Ramos (cell line): Measurements from ENCODE around the gene GUCY2C.

ENCODE experiments used
- in situ Hi-C: fragments of 300-500 bp; cut with MboI; formaldehyde crosslinking; loops from one replicate; pipeline ENCODE4 v1.14.3; 2022; ENCODE audit warnings: low sequenced_read_pairs; ENCODE audit not compliant: unreplicated experiment

The GUCY2C gene

DNA sequence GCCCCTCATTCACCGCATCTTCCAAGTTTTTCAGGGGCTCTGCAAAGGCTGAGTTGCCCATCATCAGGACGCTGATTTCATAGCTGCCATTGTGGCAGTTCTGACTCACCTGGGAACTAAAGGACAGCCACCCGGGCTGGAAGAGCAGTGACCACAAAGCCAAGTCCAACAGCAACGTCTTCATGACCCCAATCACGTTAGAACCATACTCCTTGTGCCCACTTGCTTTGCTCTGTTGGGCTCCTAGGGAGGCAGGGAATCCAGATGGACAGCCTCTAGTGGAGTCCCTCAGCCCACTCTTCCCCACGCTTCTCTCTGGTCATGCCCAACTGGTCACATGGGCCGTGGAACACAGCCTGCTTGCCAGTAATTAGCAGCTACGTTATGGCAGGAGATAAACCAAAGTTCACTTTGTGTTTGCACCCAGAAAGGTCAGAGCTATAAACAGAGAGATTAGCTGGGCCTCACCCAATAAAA is at the start of gene GUCY2C:
TSS of gene GUCY2C (minus strand) at position 335 of the 477 bp plus-strand sequence. CDS start at position 184, 151 bp downstream.
- in situ Hi-C loops = no loop called here

DNA sequence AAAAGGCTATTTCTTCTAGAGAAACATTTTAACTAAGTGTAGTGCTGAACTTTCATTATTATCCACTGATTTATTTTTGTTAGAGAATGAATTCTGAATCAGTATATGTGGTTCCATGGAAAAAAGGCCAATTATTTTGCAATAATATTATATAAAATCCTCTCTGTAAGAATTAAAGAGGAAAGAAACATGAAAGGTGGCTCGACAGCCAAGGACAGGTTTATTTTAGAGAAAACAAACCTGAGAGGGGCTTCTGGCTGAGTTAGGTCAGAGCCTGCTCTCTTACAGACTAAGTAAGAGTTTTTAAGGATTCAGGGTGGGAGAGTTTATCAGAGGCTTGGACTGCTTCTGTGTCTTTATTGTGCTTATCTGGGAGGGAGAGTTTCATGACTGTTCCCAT is 46.7 kb upstream of the GUCY2C start:
- in situ Hi-C loops = loop anchor here (25.0 kb wide), 1 partner anchor 519 kb away; no protein-coding TSS in a partner anchor

DNA sequence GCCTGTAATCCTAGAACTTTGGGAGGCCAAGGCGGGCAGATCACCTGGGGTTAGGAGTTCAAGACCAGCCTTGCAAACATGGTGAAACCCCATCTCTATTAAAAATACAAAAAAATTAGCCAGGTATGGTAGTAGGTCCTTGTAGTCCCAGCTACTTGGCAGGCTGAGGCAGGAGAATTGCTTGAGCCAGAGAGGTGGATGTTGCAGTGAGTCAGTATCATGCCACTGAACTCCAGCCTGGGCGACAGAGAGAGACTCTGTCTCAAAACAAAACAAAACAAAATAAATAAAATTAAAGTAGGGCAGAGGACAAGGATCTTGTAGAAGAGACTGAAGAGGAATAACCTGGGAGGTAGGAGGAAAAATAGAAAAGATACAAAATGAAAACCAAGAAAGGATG is 45.5 kb upstream of the GUCY2C start:
- in situ Hi-C loops = loop anchor here (25.0 kb wide), 1 partner anchor 520 kb away; no protein-coding TSS in a partner anchor

DNA sequence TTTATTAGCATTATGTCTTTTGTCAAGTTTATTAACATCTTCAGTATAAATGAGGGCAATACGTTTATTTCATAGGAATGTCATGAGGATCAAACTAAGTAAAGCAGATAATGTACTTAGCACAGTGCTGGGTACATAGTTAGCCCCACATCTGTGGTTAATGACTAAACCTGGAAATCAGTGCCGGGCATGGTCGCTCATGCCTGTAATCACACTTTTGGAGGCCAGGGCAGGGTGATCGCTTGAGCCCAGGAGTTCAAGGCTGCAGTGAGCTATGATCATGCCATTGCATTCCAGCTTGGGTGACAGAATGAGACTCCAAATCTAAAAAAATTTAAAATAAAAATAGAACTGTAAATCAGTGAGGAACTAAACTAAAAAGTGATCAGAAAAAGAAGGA is 44.8 kb upstream of the GUCY2C start:
- in situ Hi-C loops = loop anchor here (25.0 kb wide), 1 partner anchor 521 kb away; no protein-coding TSS in a partner anchor

DNA sequence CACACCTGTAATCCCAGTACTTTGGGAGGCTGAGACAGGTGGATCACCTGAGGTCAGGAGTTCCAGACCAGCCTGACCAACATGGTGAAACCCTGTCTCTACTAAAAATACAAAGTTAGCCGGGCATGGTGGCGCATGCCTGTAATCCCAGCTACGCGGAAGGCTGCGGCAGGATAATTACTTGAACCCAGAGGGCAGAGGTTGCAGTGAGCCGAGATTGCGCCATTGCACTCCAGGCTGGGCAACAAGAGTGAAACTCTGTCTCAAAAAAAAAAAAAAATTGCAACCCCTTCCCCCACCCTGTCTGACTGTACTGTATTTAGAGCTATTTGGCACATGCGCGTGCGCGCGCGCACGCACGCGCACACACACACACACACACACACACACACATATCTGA is 40.0 kb upstream of the GUCY2C start:
- in situ Hi-C loops = loop anchor here (25.0 kb wide), 1 partner anchor 526 kb away; no protein-coding TSS in a partner anchor

DNA sequence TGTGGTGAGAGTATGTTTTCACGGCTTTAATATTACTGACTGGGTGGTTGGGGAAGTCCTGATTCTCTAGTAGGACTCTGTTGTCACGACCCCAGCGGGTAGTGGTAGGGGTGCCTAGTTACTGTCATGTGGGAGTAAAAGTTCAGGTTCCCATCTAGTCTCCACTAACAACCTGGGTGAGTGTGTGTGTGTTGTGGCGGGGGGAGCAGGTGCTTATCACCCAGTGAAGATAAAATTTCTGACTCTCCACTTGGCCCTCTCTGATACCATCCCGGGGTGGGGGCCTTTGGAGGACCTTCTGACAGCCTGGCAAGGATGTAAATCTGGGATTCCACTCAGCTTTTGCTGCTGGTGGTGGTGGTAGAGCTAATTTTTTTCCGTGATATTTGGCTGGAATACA is 35.4 kb upstream of the GUCY2C start:
- in situ Hi-C loops = loop anchor here (25.0 kb wide), 1 partner anchor 530 kb away; no protein-coding TSS in a partner anchor

DNA sequence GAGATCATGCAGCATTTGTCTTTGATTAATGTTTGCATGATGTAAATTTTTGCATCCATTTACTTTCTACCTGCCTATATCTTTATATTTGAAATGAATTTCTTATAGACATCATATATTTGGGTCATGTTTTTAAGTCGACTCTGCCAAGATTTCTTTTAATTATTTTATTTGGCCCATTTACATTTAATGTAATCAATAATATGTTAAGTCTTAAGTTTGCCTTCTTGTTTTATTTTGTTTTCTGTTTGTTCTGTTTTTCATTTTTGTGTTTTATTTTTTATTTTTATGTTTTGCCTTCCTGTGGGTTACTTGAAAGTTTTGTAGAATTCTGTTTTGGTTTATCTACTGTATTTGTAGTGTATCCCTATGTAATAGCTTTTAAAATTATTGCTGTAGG is 33.2 kb upstream of the GUCY2C start:
- in situ Hi-C loops = loop anchor here (25.0 kb wide), 1 partner anchor 533 kb away; no protein-coding TSS in a partner anchor

DNA sequence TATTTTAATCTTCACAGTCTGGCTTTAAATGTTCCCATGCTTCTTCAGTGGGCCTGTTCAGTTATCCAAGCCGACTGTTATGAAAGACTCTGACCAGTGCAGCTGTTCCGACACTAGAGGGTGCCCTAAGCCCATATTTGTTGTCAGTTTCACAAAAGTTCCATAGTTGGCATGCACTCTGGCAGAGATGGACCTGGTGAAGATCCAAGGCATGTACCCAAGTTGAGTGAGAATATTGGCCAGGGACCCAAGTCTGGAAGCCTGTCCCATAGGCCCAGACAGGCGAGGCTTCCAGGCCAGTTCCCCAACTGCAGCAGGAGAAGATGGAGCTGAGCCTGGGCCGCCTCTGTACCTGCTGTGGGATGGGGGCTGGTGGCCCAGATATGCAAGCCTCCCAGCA is 27.4 kb upstream of the GUCY2C start:
- in situ Hi-C loops = loop anchor here (25.0 kb wide), 1 partner anchor 789 kb away; no protein-coding TSS in a partner anchor

DNA sequence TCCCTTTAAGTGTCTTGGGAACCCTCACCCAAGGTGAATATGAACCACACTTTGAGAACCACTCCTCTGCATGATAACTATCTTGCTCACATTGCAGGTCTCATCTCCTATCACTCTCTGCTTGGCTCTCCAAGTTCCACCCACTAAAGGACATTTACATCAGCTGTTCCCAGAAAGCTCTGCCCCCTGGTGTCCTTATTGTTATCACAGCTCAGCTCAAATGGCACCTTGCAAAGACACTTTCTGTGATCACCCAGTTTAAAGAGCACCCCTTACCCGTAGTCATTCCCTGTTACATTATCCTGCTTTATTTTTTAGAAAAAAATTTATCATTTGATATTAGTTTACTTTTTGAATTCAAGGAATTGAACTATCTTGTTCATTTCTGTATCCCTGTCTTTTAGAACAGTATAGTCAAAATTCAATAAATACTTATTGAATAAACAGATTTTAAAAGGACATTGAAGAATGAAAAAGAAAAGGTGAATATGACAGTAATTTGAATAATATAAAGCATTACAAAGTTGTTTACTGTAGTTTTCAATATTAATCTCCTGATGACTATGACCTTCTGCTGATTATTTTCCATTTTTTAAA is 20.5 kb upstream of the GUCY2C start:
- in situ Hi-C loops = loop anchor here (10.0 to 25.0 kb wide), 2 partner anchors 82 to 795 kb away; no protein-coding TSS in a partner anchor

DNA sequence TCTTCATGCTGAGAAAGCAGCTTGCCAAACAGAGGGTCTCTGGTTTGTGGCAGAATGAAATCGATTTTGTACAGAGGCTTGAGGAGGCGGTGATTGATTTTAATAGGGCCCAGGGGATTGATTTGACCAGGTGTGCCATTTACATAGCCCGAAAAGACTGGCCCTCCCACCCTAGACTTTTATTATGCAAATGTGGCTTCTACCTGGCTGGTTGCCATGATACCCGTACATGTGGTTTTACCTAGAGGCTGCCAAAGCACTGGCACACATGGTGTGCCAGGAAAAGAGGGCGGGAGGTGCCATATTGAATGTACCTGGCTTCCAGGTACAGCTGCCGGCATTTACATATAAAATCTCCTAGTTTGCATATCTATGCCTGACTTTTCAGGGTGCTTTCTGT is 18.0 kb upstream of the GUCY2C start:
- in situ Hi-C loops = loop anchor here (10.0 to 25.0 kb wide), 2 partner anchors 80 to 798 kb away; no protein-coding TSS in a partner anchor

DNA sequence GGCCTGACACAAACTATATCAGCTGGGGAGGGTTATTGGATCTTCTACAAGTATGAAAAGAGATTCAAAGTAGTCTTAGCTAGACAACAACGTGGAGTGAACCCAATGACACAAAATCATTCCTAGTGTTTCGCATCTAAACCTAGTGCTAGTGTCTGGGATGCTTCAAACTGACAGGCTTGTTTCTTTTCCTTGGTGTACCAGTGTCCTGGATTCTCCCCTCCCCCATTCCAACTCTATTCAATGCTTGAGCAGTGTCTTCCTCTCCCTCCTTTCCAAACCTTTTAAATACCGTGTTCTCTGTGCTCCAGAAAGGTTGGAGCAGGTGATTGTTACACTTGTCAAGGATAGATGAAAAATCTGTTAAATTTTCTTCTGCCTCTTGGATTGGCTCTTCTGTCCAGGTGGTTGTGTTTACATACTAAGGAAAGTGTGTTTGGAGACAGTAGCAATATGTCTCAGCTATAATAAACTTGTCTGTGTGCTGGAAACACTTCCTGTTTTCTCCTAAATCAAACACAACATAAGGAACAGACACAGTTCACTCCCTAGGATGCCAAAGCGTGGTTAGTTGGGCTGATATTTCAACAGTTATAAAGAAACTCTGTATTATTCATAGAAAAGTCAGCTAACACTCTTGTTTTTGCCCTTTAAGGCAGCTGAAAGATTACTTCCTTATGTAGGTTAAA is 14.4 kb upstream of the GUCY2C start:
- in situ Hi-C loops = loop anchor here (10.0 to 25.0 kb wide), 2 partner anchors 76 to 802 kb away; no protein-coding TSS in a partner anchor

DNA sequence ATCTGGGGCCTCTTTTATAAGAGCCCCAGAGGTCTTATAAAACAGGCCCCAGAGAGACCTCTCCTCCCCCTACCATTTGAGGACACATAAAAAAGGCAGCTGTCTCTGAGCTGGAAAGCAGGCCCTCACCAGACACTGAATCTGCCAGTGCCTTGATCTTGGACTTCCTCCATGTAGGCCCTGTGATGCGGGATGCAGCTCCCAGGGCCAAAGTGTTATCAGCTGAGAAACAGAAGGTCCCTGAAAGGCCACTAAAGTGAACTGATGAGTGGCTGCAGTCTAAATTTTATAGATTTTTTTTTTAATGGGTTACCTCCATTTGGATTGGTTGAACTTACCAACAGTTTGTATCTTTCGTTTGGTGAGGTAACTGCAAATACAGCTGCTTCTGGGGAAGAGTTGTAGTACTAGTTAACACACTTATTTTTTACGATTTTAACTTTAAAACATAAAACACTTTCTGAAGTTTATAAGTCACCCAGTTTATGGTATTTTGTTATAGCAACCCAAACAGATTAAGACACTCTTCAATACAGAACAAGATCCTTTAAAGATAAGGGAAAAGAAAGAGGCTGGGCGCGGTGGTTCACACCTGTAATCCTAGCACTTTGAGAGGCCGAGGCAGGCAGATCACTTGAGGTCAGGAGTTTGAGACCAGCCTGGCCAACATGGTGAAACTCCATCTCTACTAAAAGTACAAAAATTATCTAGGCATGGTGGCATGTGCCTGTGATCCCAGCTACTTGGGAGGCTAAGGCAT is 5.6 kb upstream of the GUCY2C start:
- in situ Hi-C loops = loop anchor here (25.0 kb wide), 1 partner anchor 810 kb away; no protein-coding TSS in a partner anchor

DNA sequence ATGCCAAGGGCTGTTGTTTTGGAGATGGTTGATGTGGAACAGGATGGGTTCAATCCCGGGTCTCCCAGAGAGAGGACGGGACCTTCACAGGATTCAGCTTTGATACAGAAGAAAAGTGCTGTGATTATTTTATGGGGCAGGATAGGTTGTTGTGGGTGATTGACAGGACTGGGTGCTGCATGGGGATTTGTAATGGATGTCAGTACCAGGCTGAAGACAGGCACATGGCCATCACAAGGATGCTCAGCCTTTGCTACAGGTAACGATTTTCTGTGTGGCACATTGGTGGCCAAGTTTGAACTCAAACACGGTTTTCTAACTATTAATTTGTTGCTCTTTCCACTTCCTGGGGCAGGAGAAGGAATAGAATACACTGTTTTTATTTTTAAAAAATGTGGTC is 4.5 kb upstream of the GUCY2C start:
- in situ Hi-C loops = loop anchor here (25.0 kb wide), 1 partner anchor 811 kb away; no protein-coding TSS in a partner anchor

DNA sequence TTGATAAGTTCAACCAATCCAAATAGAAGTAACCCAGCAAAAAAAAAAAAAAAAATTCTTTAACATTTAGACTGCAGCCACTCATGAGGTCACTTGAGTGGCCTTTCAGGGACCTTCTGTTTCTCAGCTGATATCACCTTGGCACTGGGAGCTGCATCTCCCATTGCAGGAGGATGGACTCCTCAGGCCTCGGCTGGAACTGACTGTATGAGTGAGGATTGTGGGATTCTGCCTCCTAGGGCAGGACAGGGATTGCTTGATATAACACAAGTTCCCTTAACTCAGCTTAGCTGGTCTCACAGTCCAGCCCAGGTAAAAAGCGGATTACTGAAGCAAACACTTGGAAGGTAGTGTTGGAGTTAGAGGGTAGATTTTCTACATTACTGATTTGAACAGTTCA is 3.5 kb upstream of the GUCY2C start:
- in situ Hi-C loops = loop anchor here (25.0 kb wide), 1 partner anchor 812 kb away; no protein-coding TSS in a partner anchor

DNA sequence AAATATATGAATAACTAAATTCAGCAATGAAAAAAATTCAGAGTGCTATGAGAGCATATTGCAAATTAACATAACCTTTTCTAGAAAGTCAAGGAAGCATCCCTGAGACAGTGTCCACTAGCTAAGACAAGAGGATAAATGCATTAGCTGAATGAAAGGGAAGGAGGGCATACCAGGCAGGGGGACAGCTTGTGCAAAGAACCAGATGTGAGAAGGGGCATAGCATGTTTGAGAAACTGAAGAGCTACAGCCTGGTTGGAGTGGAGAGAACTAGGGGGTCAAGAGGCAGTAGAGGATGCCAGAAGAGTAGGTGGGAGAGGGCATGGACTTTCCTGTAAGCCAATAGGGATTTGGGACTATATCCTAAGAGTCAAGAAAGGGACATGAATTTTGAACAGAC is 2.2 kb upstream of the GUCY2C start:
- in situ Hi-C loops = no loop called here

DNA sequence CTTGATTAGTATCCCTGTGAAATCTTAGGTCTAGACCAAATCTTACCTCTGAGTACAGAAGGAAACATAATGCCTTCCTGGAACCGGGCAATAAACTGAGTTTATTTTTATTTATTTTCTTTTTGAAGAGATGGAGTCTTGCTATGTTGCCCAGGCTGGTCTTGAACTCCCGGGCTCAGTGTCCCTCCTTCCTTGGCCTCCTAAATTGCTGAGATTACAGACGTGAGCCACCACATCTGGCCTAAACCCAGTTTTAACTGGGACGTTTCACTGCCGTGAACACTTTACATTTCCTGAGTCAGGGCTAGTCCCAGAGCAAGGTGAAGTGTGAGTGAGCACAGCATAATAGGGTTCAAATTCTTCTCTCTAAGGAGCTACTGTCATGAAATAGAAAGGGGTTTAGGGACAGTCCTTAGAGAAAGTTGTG is 671 bp downstream of the GUCY2C start:
- in situ Hi-C loops = no loop called here

DNA sequence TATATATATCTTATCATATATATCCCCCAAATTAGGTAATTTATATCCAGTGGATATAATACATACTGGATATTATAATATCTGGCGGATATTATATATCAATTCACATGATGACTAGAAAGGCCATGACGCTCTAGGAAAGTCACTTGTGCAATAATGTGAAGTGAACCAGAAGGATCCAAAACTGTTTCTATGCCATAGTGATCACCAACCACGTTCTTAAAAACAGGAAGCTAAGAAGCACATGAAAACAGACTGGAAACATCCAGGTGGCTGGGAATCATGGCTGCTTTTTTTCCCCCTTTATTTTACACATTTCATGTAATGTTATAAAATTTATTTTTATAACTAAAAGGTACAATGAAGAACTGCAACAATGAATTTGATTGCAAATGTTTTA is 1.4 kb downstream of the GUCY2C start:
- in situ Hi-C loops = no loop called here

DNA sequence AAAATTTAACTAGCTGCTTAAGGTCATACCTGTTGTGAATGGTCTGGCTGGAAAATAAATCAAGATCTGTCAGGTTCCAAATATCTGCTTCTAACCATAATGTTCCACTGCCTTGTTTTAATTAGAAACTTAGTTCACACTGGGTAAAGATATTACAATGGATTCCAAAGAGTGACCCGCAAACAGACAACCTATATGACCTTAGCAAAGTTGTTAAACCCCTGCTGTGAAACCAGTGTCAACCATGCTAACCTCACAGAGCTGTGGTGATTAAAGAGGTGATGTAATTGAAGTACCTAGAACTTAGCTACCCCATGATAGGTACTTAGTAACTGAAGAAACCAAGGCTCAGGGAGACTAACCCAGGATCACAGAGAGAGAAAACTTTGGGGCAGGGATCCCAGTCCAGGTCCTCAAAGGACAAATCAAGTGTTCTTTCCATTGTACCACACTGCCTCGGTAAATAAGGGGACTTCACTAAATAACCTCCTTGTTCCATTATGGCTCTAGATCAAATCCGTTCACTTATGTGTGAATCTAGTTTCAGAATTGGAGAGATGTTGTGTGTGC is 2.2 kb downstream of the GUCY2C start:
- in situ Hi-C loops = no loop called here

DNA sequence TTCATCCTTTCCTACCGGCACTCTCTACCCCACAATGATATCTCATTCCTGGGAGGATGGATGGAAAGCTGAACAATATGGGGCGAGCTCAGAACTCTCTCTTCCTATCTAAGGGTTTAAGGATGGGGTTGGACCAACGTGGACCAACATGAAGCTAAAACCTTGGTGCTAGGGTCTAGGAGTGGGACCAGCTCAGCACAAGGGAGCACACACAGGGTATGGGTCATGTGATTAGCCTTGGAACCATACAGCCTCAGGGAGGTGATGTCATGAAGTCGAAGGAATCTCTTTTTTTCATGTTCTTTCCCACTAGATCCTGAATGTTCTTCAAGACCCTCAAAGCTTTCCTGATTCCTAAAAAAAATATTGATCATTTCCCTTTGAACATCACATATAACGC is 3.3 kb downstream of the GUCY2C start:
- in situ Hi-C loops = no loop called here

DNA sequence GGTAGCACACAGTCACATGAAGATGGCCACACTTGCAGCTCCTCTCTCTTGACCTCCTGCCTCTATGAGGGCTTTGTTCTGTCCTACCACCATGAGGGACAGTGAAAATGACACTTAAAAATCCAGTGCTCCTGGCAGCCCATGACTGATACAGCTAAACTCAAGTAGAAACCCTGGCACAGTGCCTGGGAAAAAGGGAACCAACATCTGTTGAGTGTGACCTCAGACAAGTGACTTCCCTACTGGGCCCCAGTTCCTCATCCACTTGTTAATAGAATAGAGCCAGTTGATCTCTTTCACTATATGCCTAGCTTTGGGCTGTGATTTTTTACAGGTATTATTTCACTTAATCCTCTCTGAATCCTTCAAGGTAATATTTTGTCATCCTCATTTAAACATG is 4.8 kb downstream of the GUCY2C start:
- in situ Hi-C loops = no loop called here
